CD14-positive monocyte (primary cell): ENCODE measurements around the gene RMND5B. TPM values are rescaled to one million over a fixed set of nuclear protein-coding genes. Genes with fewer than 3 reads are reported as not detected.
A peak's percentile ranks its signal among the peaks of the same experiment; 100 is the strongest.

ENCODE experiments used
- DNase-seq, 3 donors: peaks; one replicate each; pipeline ENCODE4 v3.0.0-alpha.2; 2011 to 2022
- H2AFZ ChIP-seq: 2 replicates; pipeline ENCODE4 v1.6.0; 2012; ENCODE audit warnings: mild to moderate bottlenecking, low read depth, low read length, inconsistent platforms; ENCODE audit not compliant: insufficient read depth, poor library complexity, severe bottlenecking
- H3K27ac ChIP-seq, 2 donors: 1 replicate in 1 of 2; 2 replicates in 1 of 2; pipeline ENCODE4 v1.5.1; 2012 to 2013; ENCODE audit warnings: low read length in 2 of 2, control low read depth in 1 of 2, inconsistent platforms in 1 of 2, low read depth in 1 of 2, mild to moderate bottlenecking in 1 of 2
- H3K27me3 ChIP-seq, 2 donors: one replicate each; pipeline versions ENCODE4 v1.6.0 to v1.6.1; 2011 to 2013; ENCODE audit warnings: low read length in 2 of 2; ENCODE audit not compliant: control insufficient read depth in 2 of 2, insufficient read depth in 2 of 2
- H3K36me3 ChIP-seq, 2 donors: replicated peaks in 1 of 2; 1 replicate in 1 of 2; 2 replicates in 1 of 2; pipeline versions ENCODE4 v1.5.1 to v1.6.1; 2012 to 2013; ENCODE audit warnings: low read length in 2 of 2, control low read depth in 1 of 2, inconsistent platforms in 1 of 2, mild to moderate bottlenecking in 1 of 2; ENCODE audit not compliant: insufficient read depth in 2 of 2, control insufficient read depth in 1 of 2
- H3K4me1 ChIP-seq, 2 donors: 1 replicate in 1 of 2; 2 replicates in 1 of 2; pipeline versions ENCODE4 v1.5.1 to v1.6.1; 2012 to 2013; ENCODE audit warnings: low read length in 2 of 2, control low read depth in 1 of 2, inconsistent platforms in 1 of 2, mild to moderate bottlenecking in 1 of 2, moderate library complexity in 1 of 2; ENCODE audit not compliant: insufficient read depth in 2 of 2, control insufficient read depth in 1 of 2
- H3K4me2 ChIP-seq: replicated peaks from 2 replicates; pipeline ENCODE3; 2012; ENCODE audit warnings: low read length, moderate library complexity, mild to moderate bottlenecking; ENCODE audit not compliant: poor library complexity, severe bottlenecking; ENCODE audit errors: extremely low read depth
- H3K4me3 ChIP-seq, 3 experiments: fragments of 200-600 bp in 1 of 3; sonication (generic) in 1 of 3; replicated peaks in 1 of 3; 1 replicate in 2 of 3; 2 replicates in 1 of 3; pipeline ENCODE4 v1.5.1; 2011 to 2013; ENCODE audit warnings: low read length in 3 of 3, mild to moderate bottlenecking in 3 of 3, control low read depth in 2 of 3, low read depth in 2 of 3, inconsistent platforms in 1 of 3, moderate library complexity in 1 of 3
- H3K79me2 ChIP-seq: 2 replicates; pipeline ENCODE4 v1.6.0; 2012; ENCODE audit warnings: mild to moderate bottlenecking, control low read depth, inconsistent platforms, low read length, moderate library complexity; ENCODE audit not compliant: insufficient read depth
- H3K9ac ChIP-seq: 2 replicates; pipeline ENCODE4 v1.6.0; 2017; ENCODE audit warnings: low read length, mild to moderate bottlenecking; ENCODE audit not compliant: insufficient read depth, poor library complexity, severe bottlenecking
- H3K9me3 ChIP-seq, 2 donors: replicated peaks in 1 of 2; 1 replicate in 1 of 2; 2 replicates in 1 of 2; pipeline versions ENCODE4 v1.5.1 to v1.6.1; 2012 to 2013; ENCODE audit warnings: low read length in 2 of 2, control low read depth in 1 of 2; ENCODE audit not compliant: control insufficient read depth in 1 of 2, insufficient read depth in 1 of 2
- H4K20me1 ChIP-seq: 2 replicates; pipeline ENCODE4 v1.6.0; 2012; ENCODE audit warnings: mild to moderate bottlenecking, low read length, control low read depth, moderate library complexity; ENCODE audit not compliant: insufficient read depth
- H3K27ac Mint-ChIP-seq, 7 donors: one replicate each; pipeline ENCODE4 v1.8.0; 2020; ENCODE audit warnings: mild to moderate bottlenecking in 7 of 7, mixed read lengths in 7 of 7, moderate library complexity in 6 of 7, inconsistent platforms in 2 of 7
- H3K27me3 Mint-ChIP-seq, 3 donors: one replicate each; pipeline ENCODE4 v1.8.0; 2021 to 2022; ENCODE audit warnings: low read depth in 3 of 3, mild to moderate bottlenecking in 3 of 3, mixed read lengths in 3 of 3, moderate library complexity in 3 of 3, inconsistent platforms in 1 of 3
- H3K36me3 Mint-ChIP-seq, 2 donors: one replicate each; pipeline ENCODE4 v1.8.0; 2020; ENCODE audit warnings: mixed read lengths in 2 of 2, inconsistent platforms in 1 of 2, mild to moderate bottlenecking in 1 of 2
- H3K4me1 Mint-ChIP-seq: one replicate; pipeline ENCODE4 v1.8.0; 2020; ENCODE audit warnings: mild to moderate bottlenecking, mixed read lengths
- H3K4me3 Mint-ChIP-seq, 2 donors: one replicate each; pipeline ENCODE4 v1.8.0; 2020; ENCODE audit warnings: mild to moderate bottlenecking in 2 of 2, mixed read lengths in 2 of 2, moderate library complexity in 1 of 2
- H3K9me3 Mint-ChIP-seq, 7 donors: one replicate each; pipeline ENCODE4 v1.8.0; 2020 to 2022; ENCODE audit warnings: mixed read lengths in 7 of 7, mild to moderate bottlenecking in 6 of 7, moderate library complexity in 6 of 7, inconsistent platforms in 2 of 7
- CTCF ChIP-seq: fragments of 200-600 bp; IDR thresholded peaks from one replicate; pipeline ENCODE4 v1.8.0; 2022; ENCODE audit warnings: antibody characterized with exemption, mild to moderate bottlenecking
- WGBS: methylation state at CpG from one replicate; pipeline ENCODE4 v1.1.5; 2013; ENCODE audit warnings: missing lambda C conversion rate; ENCODE audit not compliant: insufficient coverage; 5-methylcytosine and 5-hydroxymethylcytosine counted together
- intact Hi-C, 2 donors: fragments of 100-400 bp; cut with micrococcal nuclease; formaldehyde crosslinking; loops; one replicate each; pipeline versions ENCODE4 v1.15.0 to v1.15.1; 2023
- polyA minus RNA-seq: library from RNA; depleted of rRNA, polyadenylated mRNA; stranded (reverse); fragments of >200 nt; gene quantifications from 2 replicates; pipeline ENCODE4 v1.2.3, GENCODE V29; 2012
- polyA plus RNA-seq, 3 donors: library from polyadenylated mRNA; depleted of rRNA in 1 of 3; unstranded in 2 of 3; stranded (reverse) in 1 of 3; fragments of 300-500 nt in 2 of 3; fragments of >200 nt in 1 of 3; fragmentation: Illumina TruSeq in 2 of 3; gene quantifications; 1 replicate in 2 of 3; 2 replicates in 1 of 3; pipeline ENCODE4 v1.2.3, GENCODE V29; 2012 to 2021
- total RNA-seq, 12 experiments: library from RNA in 1 of 12; stranded (reverse) in 1 of 12; fragments of 120-200 nt in 1 of 12; gene quantifications; one replicate each; pipeline ENCODE4 v1.2.4 and lab custom pipeline; 2013 to 2026; ENCODE audit warnings: mixed read lengths in 6 of 12, inconsistent platforms in 1 of 12

RMND5B gene
- 21.2 TPM for total RNA-seq (2013)
- 10 to 100 TPM; 20.9 to 27.4 (median 23.9) TPM for polyA plus RNA-seq
- 13.9 and 14.9 TPM in 2 replicates for polyA minus RNA-seq
- total RNA-seq (lab: John Stamatoyannopoulos, UW), result 4.0 to 13.5 (median 9.3) reads per million in 11 experiments

- H3K27me3 ChIP-seq, result peaks cover 0 to 5% of the 10 kb centered on the region in 2 donors
- no peaks in the 10 kb centered on the region for H3K79me2 ChIP-seq
- intact Hi-C loops, result loop anchor here in 1 of 2 donors (2.0 to 10.0 kb wide), 2 partner anchors 24 to 1716 kb away; partner anchors contain the start of gene CLTB
- peak within 1 kb of the TSS; percentile 89 to 94 for H3K4me3 Mint-ChIP-seq
- H3K4me2 ChIP-seq, result peak within 1 kb of the TSS; percentile 96
- WGBS, result under 1% methylated on average over 95 of the region's 102 CpGs
- DNase-seq, result peak; percentile 67 to 78 (median 76)
- peak within 1 kb of the TSS; percentile 95 for H2AFZ ChIP-seq
- no peak for TF ChIP-seq CTCF
- H3K9me3 Mint-ChIP-seq, result peaks cover 0 to 5% (median 0%) of the 10 kb centered on the region in 7 donors
- peaks cover 21% of the 10 kb centered on the region for H3K4me1 Mint-ChIP-seq
- peak within 1 kb of the TSS; percentile 88 to 97 (median 92) for H3K4me3 ChIP-seq
- peaks cover 6 to 28% (median 13%) of the 10 kb centered on the region in 3 donors for H3K27me3 Mint-ChIP-seq
- H4K20me1 ChIP-seq, result peaks cover 6% of the 10 kb centered on the region
- H3K27ac Mint-ChIP-seq, result peak within 1 kb of the TSS in 5 of 7 donors; percentile 41 to 60 (median 54)
- H3K27ac ChIP-seq, result peak within 1 kb of the TSS; percentile 16 to 67
- H3K36me3 ChIP-seq, result peaks cover 9 to 22% of the 10 kb centered on the region in 2 donors
- H3K9me3 ChIP-seq, result no peaks in the 10 kb centered on the region
- peak within 1 kb of the TSS; percentile 80 for H3K9ac ChIP-seq
- H3K36me3 Mint-ChIP-seq, result peaks cover 22 to 27% of the 10 kb centered on the region in 2 donors
- H3K4me1 ChIP-seq, result peaks cover 13 to 20% of the 10 kb centered on the region in 2 donors
Measured at GRCh38 chr5:178130576-178131445, at the start of gene RMND5B. Gene RMND5B, plus strand, starts transcription at chr5:178131014. Its CDS starts 7,106 bp downstream, at chr5:178138120.

GRCh38 chr5:178081571-178082243, 49.1 kb upstream of the RMND5B start:
- Mint-ChIP-seq H3K4me1 (no peaks in the 10 kb centered on the region), H3K9me3 (peaks cover 0 to 2% (median 0%) of the 10 kb centered on the region in 7 donors), H3K4me3 (no peak overlapping the region), H3K27me3 (peaks cover 7 to 19% (median 9%) of the 10 kb centered on the region in 3 donors), H3K27ac (peak overlapping the region in 1 of 7 donors; percentile 5), H3K36me3 (no peaks in the 10 kb centered on the region)
- H3K4me1 ChIP-seq, result no peaks in the 10 kb centered on the region
- H3K4me3 ChIP-seq, result no peak overlapping the region
- intact Hi-C loops, result no loop called here
- H3K9ac ChIP-seq, result no peak overlapping the region
- no peak overlapping the region for H2AFZ ChIP-seq
- H3K27me3 ChIP-seq, result peaks cover 0 to 5% of the 10 kb centered on the region in 2 donors
- H3K36me3 ChIP-seq, result no peaks in the 10 kb centered on the region
- TF ChIP-seq CTCF, result no peak
- no peaks in the 10 kb centered on the region for H3K79me2 ChIP-seq
- no peaks in the 10 kb centered on the region for H3K9me3 ChIP-seq
- DNase-seq, result no peak
- no peak overlapping the region for H3K27ac ChIP-seq
- H4K20me1 ChIP-seq, result no peaks in the 10 kb centered on the region
- WGBS, result 92% methylated on average over 9 of the region's 12 CpGs
- no peak overlapping the region for H3K4me2 ChIP-seq
